HUES48 (cell line): ENCODE data around the gene MAGEB16.

Experiments used
- H3K27ac ChIP-seq: one replicate; pipeline ENCODE4 v1.7.0; 2013; ENCODE audit warnings: low read depth, low read length, inconsistent platforms
- H3K27me3 ChIP-seq: 2 replicates; pipeline ENCODE4 v1.6.1; 2013; ENCODE audit warnings: mild to moderate bottlenecking, low read length; ENCODE audit not compliant: control insufficient read depth, insufficient read depth
- H3K36me3 ChIP-seq: 2 replicates; pipeline ENCODE4 v1.6.1; 2013; ENCODE audit warnings: low read length; ENCODE audit not compliant: control insufficient read depth, insufficient read depth
- H3K4me1 ChIP-seq: 2 replicates; pipeline ENCODE4 v1.6.1; 2013; ENCODE audit warnings: mild to moderate bottlenecking, low read length; ENCODE audit not compliant: control insufficient read depth, insufficient read depth
- H3K4me3 ChIP-seq: 2 replicates; pipeline ENCODE4 v1.5.1; 2013; ENCODE audit warnings: mild to moderate bottlenecking, low read depth, low read length
- H3K9ac ChIP-seq: 2 replicates; pipeline ENCODE4 v1.6.1; 2013; ENCODE audit warnings: mild to moderate bottlenecking, low read depth, low read length, moderate library complexity
- H3K9me3 ChIP-seq: 2 replicates; pipeline ENCODE4 v1.6.1; 2013; ENCODE audit warnings: low read length; ENCODE audit not compliant: control insufficient read depth, insufficient read depth

Gene MAGEB16

DNA sequence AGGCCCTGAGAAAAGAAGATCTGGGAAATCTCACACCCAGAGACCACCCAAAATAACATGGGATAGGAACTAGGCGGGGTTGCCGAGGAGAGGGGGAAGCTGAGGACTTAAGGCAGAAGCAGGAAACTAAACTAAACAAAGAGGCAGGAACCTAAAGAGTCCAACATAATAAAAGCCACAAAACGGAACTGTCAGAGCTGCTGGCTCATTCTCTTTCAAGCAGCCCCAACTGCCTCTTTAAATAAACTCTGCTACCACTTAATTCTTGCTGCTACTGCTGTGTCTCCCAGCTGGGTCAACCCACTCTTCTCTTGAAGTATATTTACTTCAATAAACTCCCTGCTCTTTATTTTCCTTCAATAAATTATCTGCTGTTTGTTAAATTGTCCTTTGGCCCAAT is 44.5 kb downstream of the MAGEB16 start:
- no peaks in the 10 kb centered on the region for H3K36me3 ChIP-seq
- no peak overlapping the region for H3K4me3 ChIP-seq
- H3K9me3 ChIP-seq, result 0 out of 2 replicates have a peak, but pooled peaks cover 4% of the 10 kb centered on the region
- H3K9ac ChIP-seq, result no peak overlapping the region
- H3K27me3 ChIP-seq, result no peaks in the 10 kb centered on the region
- no peak overlapping the region for H3K27ac ChIP-seq
- peaks cover 5% of the 10 kb centered on the region; the same call in 1 of the 2 replicates for H3K4me1 ChIP-seq

DNA sequence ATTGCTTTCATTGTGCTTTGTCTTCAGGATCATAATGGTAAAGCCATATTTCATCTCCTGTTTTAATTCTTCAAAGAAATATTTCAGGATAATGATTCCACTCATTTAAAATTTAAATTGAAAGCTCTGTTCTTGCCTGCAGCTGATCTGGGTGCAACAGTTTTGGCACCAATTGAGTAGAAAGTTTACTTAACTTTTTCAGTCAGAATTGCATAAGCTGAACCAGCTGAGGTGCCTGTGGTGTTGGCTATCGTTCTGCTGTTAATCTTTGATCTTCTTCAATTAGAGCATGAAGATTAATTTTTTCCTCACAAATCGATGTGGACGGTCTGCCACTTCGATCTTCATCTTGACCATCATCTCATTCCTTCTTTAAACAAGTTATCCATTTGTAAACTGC is 49.6 kb downstream of the MAGEB16 start:
- Histone ChIP-seq H3K4me1 (peaks cover under 1% of the 10 kb centered on the region; the same call in 1 of the 2 replicates), H3K9ac (no peak overlapping the region), H3K4me3 (no peak overlapping the region), H3K36me3 (no peaks in the 10 kb centered on the region), H3K9me3 (no peaks in the 10 kb centered on the region), H3K27ac (no peak overlapping the region), H3K27me3 (no peaks in the 10 kb centered on the region)
